H1 (cell line): ENCODE measurements around the gene S1PR3. TPM values are rescaled to one million over a fixed set of nuclear protein-coding genes. Genes with fewer than 3 reads are reported as not detected.

ENCODE experiments used
- CTCF ChIA-PET: fragments of 300-600 bp; sonication (Branson Sonifier 250); formaldehyde crosslinking; loops from one replicate; lab custom pipeline; 2021; ENCODE audit not compliant: partially characterized antibody; lab: Charles Lee
- POLR2A ChIA-PET: fragments of 300-600 bp; sonication (Branson Sonifier 250); formaldehyde crosslinking; loops from one replicate; lab custom pipeline; 2021; ENCODE audit warnings: inconsistent platforms; ENCODE audit not compliant: partially characterized antibody; lab: Charles Lee
- DNase-seq, 2 experiments: peaks; one replicate each; pipeline versions ENCODE4 v3.0.0 to v3.0.0-alpha.2; 2010 to 2022; ENCODE audit warnings: low spot score in 2 of 2, low read depth in 1 of 2, mixed read lengths in 1 of 2
- FAIRE-seq: peaks from 2 replicates; lab custom pipeline; 2011; peaks lifted over from hg19 to GRCh38; lab: Jason Lieb, UNC
- H2AFZ ChIP-seq: 2 replicates; pipeline ENCODE4 v1.8.1; 2012; ENCODE audit warnings: low read length, inconsistent platforms
- H2AK5ac ChIP-seq: 2 replicates; pipeline ENCODE4 v1.6.1; 2013; ENCODE audit warnings: low read depth, low read length
- H2BK120ac ChIP-seq: replicated peaks from 2 replicates; pipeline ENCODE3; 2013; ENCODE audit warnings: low read depth, low read length, inconsistent platforms
- H2BK12ac ChIP-seq: 2 replicates; pipeline ENCODE4 v1.6.1; 2013; ENCODE audit warnings: low read depth, low read length
- H2BK15ac ChIP-seq: 2 replicates; pipeline ENCODE4 v1.6.1; 2013; ENCODE audit warnings: low read length
- H2BK20ac ChIP-seq: 2 replicates; pipeline ENCODE4 v1.6.1; 2013; ENCODE audit warnings: low read length
- H2BK5ac ChIP-seq: 2 replicates; pipeline ENCODE4 v1.6.1; 2013; ENCODE audit warnings: low read depth, low read length
- H3K14ac ChIP-seq: 2 replicates; pipeline ENCODE4 v1.6.1; 2013; ENCODE audit warnings: inconsistent platforms; ENCODE audit not compliant: insufficient read length
- H3K18ac ChIP-seq: 2 replicates; pipeline ENCODE4 v1.6.1; 2013; ENCODE audit warnings: low read length; ENCODE audit errors: extremely low read depth
- H3K23ac ChIP-seq: 2 replicates; pipeline ENCODE4 v1.6.1; 2013; ENCODE audit warnings: inconsistent platforms; ENCODE audit not compliant: insufficient read length
- H3K23me2 ChIP-seq: 2 replicates; pipeline ENCODE4 v1.6.1; 2013; ENCODE audit warnings: low read depth, low read length
- H3K27ac ChIP-seq: 2 replicates; pipeline ENCODE4 v1.6.1; 2011; ENCODE audit warnings: low read depth, low read length, inconsistent platforms
- H3K27me3 ChIP-seq, 4 experiments: replicated peaks in 1 of 4; 1 replicate in 1 of 4; 2 replicates in 3 of 4; pipeline versions ENCODE4 v1.6.1 to v1.8.1; 2011 to 2013; ENCODE audit warnings: low read length in 3 of 4, mild to moderate bottlenecking in 3 of 4, inconsistent platforms in 2 of 4, mixed read lengths in 2 of 4, moderate library complexity in 1 of 4; ENCODE audit not compliant: control insufficient read depth in 3 of 4, insufficient read depth in 3 of 4; ENCODE audit errors: extremely low read depth in 1 of 4
- H3K36me3 ChIP-seq, 4 experiments: 2 replicates each; pipeline versions ENCODE4 v1.6.1 to v1.8.1; 2011 to 2013; ENCODE audit warnings: mild to moderate bottlenecking in 4 of 4, low read length in 3 of 4, moderate library complexity in 2 of 4, control low read depth in 1 of 4, inconsistent platforms in 1 of 4; ENCODE audit not compliant: insufficient read depth in 4 of 4, control insufficient read depth in 2 of 4
- H3K4ac ChIP-seq: replicated peaks from 2 replicates; pipeline ENCODE3; 2013; ENCODE audit warnings: low read length, low read depth, mixed read lengths, inconsistent platforms; ENCODE audit not compliant: insufficient read length
- H3K4me1 ChIP-seq, 4 experiments: replicated peaks in 1 of 4; 1 replicate in 1 of 4; 2 replicates in 3 of 4; pipeline versions ENCODE4 v1.6.1 to v1.8.1; 2011 to 2013; ENCODE audit warnings: low read length in 3 of 4, inconsistent platforms in 2 of 4, mixed read lengths in 1 of 4; ENCODE audit not compliant: insufficient read depth in 4 of 4, control insufficient read depth in 3 of 4
- H3K4me2 ChIP-seq, 2 experiments: 2 replicates each; pipeline versions ENCODE4 v1.6.1 to v1.8.1; 2011 to 2013; ENCODE audit warnings: low read depth in 2 of 2, low read length in 2 of 2, control low read depth in 1 of 2, inconsistent platforms in 1 of 2, mild to moderate bottlenecking in 1 of 2; ENCODE audit not compliant: insufficient read depth in 1 of 2
- H3K4me3 ChIP-seq, 4 experiments: fragments of 200-600, 300-600 bp in 1 of 4; sonication (generic), shearing (Covaris generic), sonication (Bioruptor Twin) in 1 of 4; 2 replicates each; pipeline versions ENCODE4 v1.5.1 to v1.8.1; 2011 to 2016; ENCODE audit warnings: low read length in 4 of 4, low read depth in 3 of 4, control low read depth in 2 of 4, inconsistent platforms in 2 of 4, mild to moderate bottlenecking in 2 of 4, mixed read lengths in 1 of 4, moderate library complexity in 1 of 4; ENCODE audit not compliant: insufficient read depth in 2 of 4; ENCODE audit errors: extremely low read depth in 1 of 4
- H3K56ac ChIP-seq: replicated peaks from 2 replicates; pipeline ENCODE3; 2013; ENCODE audit warnings: low read depth, mild to moderate bottlenecking, mixed read lengths, low read length, inconsistent platforms; ENCODE audit not compliant: insufficient read length
- H3K79me1 ChIP-seq: 2 replicates; pipeline ENCODE4 v1.6.1; 2013; ENCODE audit warnings: low read depth, low read length, control low read depth
- H3K79me2 ChIP-seq, 2 experiments: 2 replicates each; pipeline versions ENCODE4 v1.6.1 to v1.8.1; 2012 to 2013; ENCODE audit warnings: low read length in 2 of 2, mild to moderate bottlenecking in 2 of 2, inconsistent platforms in 1 of 2; ENCODE audit not compliant: insufficient read depth in 2 of 2, control insufficient read depth in 1 of 2
- H3K9ac ChIP-seq, 4 experiments: replicated peaks in 1 of 4; 1 replicate in 1 of 4; 2 replicates in 3 of 4; pipeline versions ENCODE4 v1.6.1 to v1.8.1; 2011 to 2013; ENCODE audit warnings: low read depth in 3 of 4, low read length in 3 of 4, control low read depth in 2 of 4, mild to moderate bottlenecking in 2 of 4, moderate library complexity in 2 of 4, inconsistent platforms in 1 of 4; ENCODE audit errors: extremely low read depth in 1 of 4
- H3K9me3 ChIP-seq, 2 experiments: 2 replicates each; pipeline versions ENCODE4 v1.6.1 to v1.8.1; 2012 to 2013; ENCODE audit warnings: mild to moderate bottlenecking in 2 of 2, moderate library complexity in 2 of 2, control low read depth in 1 of 2, inconsistent platforms in 1 of 2, low read depth in 1 of 2, low read length in 1 of 2, mixed read lengths in 1 of 2; ENCODE audit not compliant: insufficient read depth in 2 of 2
- H4K20me1 ChIP-seq, 2 experiments: replicated peaks in 1 of 2; 2 replicates each; pipeline versions ENCODE3 to v1.8.1; 2011 to 2013; ENCODE audit warnings: inconsistent platforms in 2 of 2, low read length in 2 of 2, mild to moderate bottlenecking in 1 of 2; ENCODE audit not compliant: insufficient read depth in 2 of 2, control insufficient read depth in 1 of 2
- H4K5ac ChIP-seq: 2 replicates; pipeline ENCODE4 v1.6.1; 2013; ENCODE audit warnings: low read length, low read depth, mixed read lengths, inconsistent platforms; ENCODE audit not compliant: insufficient read length
- H4K8ac ChIP-seq: 2 replicates; pipeline ENCODE4 v1.8.0; 2013; ENCODE audit warnings: mild to moderate bottlenecking, moderate library complexity, low read length, inconsistent platforms; ENCODE audit not compliant: insufficient read depth; ENCODE audit errors: extremely low read depth
- H4K91ac ChIP-seq: replicated peaks from 2 replicates; pipeline ENCODE3; 2013; ENCODE audit warnings: low read length, mixed read lengths, inconsistent platforms; ENCODE audit not compliant: insufficient read length
- ASH2L ChIP-seq: fragments of 200-600, 300-600 bp; sonication (generic); IDR thresholded peaks from one replicate; pipeline ENCODE4 v1.7.1; 2017; ENCODE audit warnings: low read length
- GTF2F1 ChIP-seq: IDR thresholded peaks from 2 replicates; pipeline ENCODE4 v1.6.1; 2012; ENCODE audit warnings: low read depth, low read length, improper control_type of control experiment, borderline replicate concordance
- JUN ChIP-seq: IDR thresholded peaks from 2 replicates; pipeline ENCODE4 v1.6.1; 2011; ENCODE audit warnings: low read depth, mild to moderate bottlenecking, improper control_type of control experiment, low read length
- KDM1A ChIP-seq: fragments of 200-600, 300-600 bp; sonication (generic); IDR thresholded peaks from 2 replicates; pipeline ENCODE4 v1.7.1; 2016; ENCODE audit warnings: mild to moderate bottlenecking, low read length, borderline replicate concordance
- MAFK ChIP-seq: IDR thresholded peaks from 2 replicates; pipeline ENCODE4 v1.6.1; 2012; ENCODE audit warnings: low read depth, mild to moderate bottlenecking, improper control_type of control experiment, low read length
- POU5F1 ChIP-seq: IDR thresholded peaks from 2 replicates; pipeline ENCODE4 v1.6.1; 2011; ENCODE audit warnings: low read depth, mild to moderate bottlenecking, low read length, moderate library complexity
- RNF2 ChIP-seq: fragments of 200-900, 300-1000 bp; sonication (generic); IDR thresholded peaks from 2 replicates; pipeline ENCODE4 v1.7.1; 2016; ENCODE audit warnings: borderline replicate concordance, low read depth, mild to moderate bottlenecking, antibody characterized with exemption, low read length; ENCODE audit not compliant: poor library complexity, severe bottlenecking; ENCODE audit errors: missing control alignments
- TAF1 ChIP-seq: IDR thresholded peaks from 2 replicates; pipeline ENCODE4 v1.6.1; 2011; ENCODE audit warnings: mild to moderate bottlenecking, low read depth, low read length
- TCF12 ChIP-seq: IDR thresholded peaks from 2 replicates; pipeline ENCODE4 v1.6.1; 2011; ENCODE audit warnings: low read depth, mild to moderate bottlenecking, low read length
- TEAD4 ChIP-seq: IDR thresholded peaks from 2 replicates; pipeline ENCODE4 v1.6.1; 2012; ENCODE audit warnings: low read depth, low read length, inconsistent platforms, mixed read lengths
- WGBS, 2 experiments: shearing (Covaris generic) in 1 of 2; methylation state at CpG; one replicate each; pipeline versions ENCODE4 v1.1.6 to v1.1.7; 2013 to 2015; ENCODE audit warnings: low lambda C conversion rate in 2 of 2, mixed read lengths in 2 of 2, inconsistent platforms in 1 of 2, low coverage in 1 of 2, missing lambda C conversion rate in 1 of 2; ENCODE audit not compliant: insufficient replicate concordance in 2 of 2, insufficient coverage in 1 of 2, insufficient read length in 1 of 2; ENCODE audit errors: extremely low coverage in 1 of 2, missing lambda C conversion rate in 1 of 2; 5-methylcytosine and 5-hydroxymethylcytosine counted together
- polyA plus RNA-seq, 7 experiments: library from polyadenylated mRNA; depleted of rRNA in 3 of 7; stranded (reverse) in 5 of 7; unstranded in 2 of 7; fragments of >200 nt in 5 of 7; fragments of 200-250 nt in 2 of 7; gene quantifications; 1 replicate in 5 of 7; 2 replicates in 1 of 7; 4 replicates in 1 of 7; pipeline versions ENCODE4 v1.2.1 to v1.2.3, GENCODE V29; 2011 to 2013; ENCODE audit warnings: missing spikeins in 2 of 7, mixed read lengths in 2 of 7
- total RNA-seq: library from RNA; stranded (reverse); fragmentation: NEBNext Ultra II Directional; extraction: Animal tissue kit (Norgen Biotek cat#: 25700); gene quantifications from 2 replicates; pipeline ENCODE4 v1.2.1, GENCODE V29; 2021
- TF ChIP-seq, protein P1 (sequence below): IDR thresholded peaks from 2 replicates; pipeline ENCODE4 v1.6.1; 2011; ENCODE audit warnings: low read length, improper control_type of control experiment

Gene S1PR3
- total and polyA plus RNA-seq, 2 of the 8 experiments (the other 6 are each of a cell fraction or from before 2014, with no cell fraction given): 3.7 to 6.4 TPM

DNA sequence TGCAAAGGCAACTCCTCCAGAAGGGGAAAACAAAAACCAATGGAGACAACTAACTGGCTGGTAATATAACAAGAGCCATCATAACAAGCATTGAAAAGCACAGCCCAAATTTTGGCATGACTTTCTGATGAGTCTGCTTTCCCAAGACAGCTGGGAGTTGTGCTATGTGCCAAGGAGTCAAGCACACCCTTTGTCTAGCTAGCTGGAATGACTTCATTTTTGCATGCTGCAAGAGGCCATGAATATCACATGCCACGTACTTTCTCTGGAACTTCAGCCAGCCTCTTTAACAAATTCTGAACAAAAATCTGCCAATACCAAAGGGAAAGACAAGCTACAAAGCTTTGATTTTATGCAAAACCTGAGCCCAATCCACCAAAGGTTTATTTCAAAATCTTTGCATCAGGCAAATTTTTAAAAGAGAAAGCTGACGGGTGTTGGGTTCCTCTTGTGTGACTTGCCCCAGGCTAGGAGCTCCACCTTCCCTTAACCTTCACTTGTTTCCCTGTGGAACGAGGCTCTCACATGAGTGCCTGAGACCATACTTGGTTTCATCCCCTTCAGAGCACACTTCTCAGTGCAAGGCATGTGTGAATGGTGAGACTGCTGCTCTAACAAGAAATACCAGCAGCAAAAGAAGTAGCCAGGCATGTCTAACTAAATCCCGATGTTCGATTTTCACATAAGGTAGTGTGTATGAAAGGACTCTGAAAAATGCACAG lies 47.3 kb downstream of the S1PR3 start:
- 90% methylated on average over 5 of the region's 5 CpGs; no CpG with 5 or more reads in 1 of the 2 experiments for WGBS, 2 experiments
- Histone ChIP-seq H3K27me3 (no peaks in the 10 kb centered on the region), H2BK12ac (no peak overlapping the region), H3K9me3 (no peaks in the 10 kb centered on the region), H2BK5ac (no peak overlapping the region), H3K79me1 (no peaks in the 10 kb centered on the region), H3K27ac (no peak overlapping the region), H4K91ac (no peak overlapping the region), H3K79me2 (no peaks in the 10 kb centered on the region), H3K23ac (no peak overlapping the region), H3K56ac (no peak overlapping the region), H4K20me1 (peaks cover 0 to 8% of the 10 kb centered on the region in 2 experiments), H3K18ac (no peak overlapping the region), H2AFZ (no peak overlapping the region), H3K4me1 (no peaks in the 10 kb centered on the region), H3K4ac (no peak overlapping the region), H3K14ac (no peak overlapping the region), H2BK15ac (no peak overlapping the region), H3K4me3 (no peak overlapping the region)
- CTCF ChIA-PET: no interaction called here
- FAIRE-seq (no peak), DNase-seq (no peak)
- POLR2A ChIA-PET: interaction anchor here (0.7 kb wide), 1 partner anchor 13 kb away, joined by 3 read pairs; no protein-coding TSS in a partner anchor
- no peak for TF ChIP-seq TEAD4
- no peak for TF ChIP-seq KDM1A
- TF ChIP-seq TAF1: no peak
- no peak for TF ChIP-seq JUN
- TF ChIP-seq RNF2: no peak
- TF ChIP-seq POU5F1: no peak
- TF ChIP-seq GTF2F1: no peak
- no peak for TF ChIP-seq ASH2L
- no peak for TF ChIP-seq MAFK
- TF ChIP-seq TCF12: no peak
- TF ChIP-seq, protein P1, sequence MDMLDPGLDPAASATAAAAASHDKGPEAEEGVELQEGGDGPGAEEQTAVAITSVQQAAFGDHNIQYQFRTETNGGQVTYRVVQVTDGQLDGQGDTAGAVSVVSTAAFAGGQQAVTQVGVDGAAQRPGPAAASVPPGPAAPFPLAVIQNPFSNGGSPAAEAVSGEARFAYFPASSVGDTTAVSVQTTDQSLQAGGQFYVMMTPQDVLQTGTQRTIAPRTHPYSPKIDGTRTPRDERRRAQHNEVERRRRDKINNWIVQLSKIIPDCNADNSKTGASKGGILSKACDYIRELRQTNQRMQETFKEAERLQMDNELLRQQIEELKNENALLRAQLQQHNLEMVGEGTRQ: no peak
- TF ChIP-seq, all 59 proteins: peak for 0
- Histone ChIP-seq H3K9ac (no peak overlapping the region), H2BK120ac (no peak overlapping the region), H3K4me2 (no peak overlapping the region), H3K36me3 (no peaks in the 10 kb centered on the region; a peak in 1 of 8 replicates), H3K23me2 (peaks cover 7% of the 10 kb centered on the region; the same call in 1 of the 2 replicates), H2AK5ac (no peak overlapping the region), H4K8ac (no peak overlapping the region), H2BK20ac (no peak overlapping the region), H4K5ac (no peak overlapping the region)
